HCT116 (cell line): ENCODE measurements around the gene NOC4L. TPM values are rescaled to one million over a fixed set of nuclear protein-coding genes. Genes with fewer than 3 reads are reported as not detected.

ENCODE experiments used
- ATAC-seq: fragments of 200-7000 bp; cut with Tn5 transposase; 2 replicates; pipeline ENCODE4 v1.9.1; 2020; ENCODE audit warnings: mild to moderate bottlenecking, moderate library complexity
- BruUV-seq: library from RNA; stranded (reverse); fragments of 400-500 nt; replicated peaks from 2 replicates; lab custom pipeline; 2021; lab: Mats Ljungman, UMichigan
- CTCF ChIA-PET: fragments of 300-600 bp; sonication (Branson Sonifier 250); formaldehyde crosslinking; loops from one replicate; lab custom pipeline; 2021; ENCODE audit warnings: antibody characterized with exemption; lab: Charles Lee
- POLR2A ChIA-PET: fragments of 300-600, 350-600 bp; sonication (Branson Sonifier 250); formaldehyde crosslinking; loops from one replicate; lab custom pipeline; 2021; ENCODE audit warnings: antibody characterized with exemption; lab: Charles Lee
- RAD21 ChIA-PET, 2 experiments: fragments of 300-600 bp; sonication (Branson Sonifier 250); formaldehyde crosslinking; loops; one replicate each; lab custom pipeline; 2023; ENCODE audit warnings: low total read pairs in 2 of 2; ENCODE audit not compliant: uncharacterized antibody in 2 of 2, unreplicated experiment in 2 of 2, low non-redundant PET in 1 of 2; lab: Charles Lee
- DNase-seq: peaks from one replicate; pipeline ENCODE4 v3.0.0-alpha.2; 2010; ENCODE audit warnings: low read depth, low spot score
- H2AFZ ChIP-seq: fragments of 200-600 bp; shearing (Covaris generic), sonication (generic); 2 replicates; pipeline ENCODE4 v1.6.1; 2017; ENCODE audit warnings: low read depth, mixed run types, mixed read lengths, antibody characterized with exemption, low read length; ENCODE audit not compliant: poor library complexity, severe bottlenecking
- H3K27ac ChIP-seq: 2 replicates; pipeline ENCODE4 v1.5.1; 2012; ENCODE audit warnings: low read depth, low read length
- H3K27me3 ChIP-seq: fragments of 200-600 bp; sonication (generic); 2 replicates; pipeline ENCODE4 v1.6.1; 2016; ENCODE audit warnings: mixed run types, low read length, mixed read lengths; ENCODE audit not compliant: insufficient read depth
- H3K36me3 ChIP-seq, 2 experiments: fragments of 200-500 bp in 1 of 2; fragments of 200-600 bp in 1 of 2; sonication (Bioruptor generic) in 1 of 2; sonication (generic) in 1 of 2; 2 replicates each; pipeline versions ENCODE4 v1.5.1 to v1.6.1; 2014 to 2016; ENCODE audit warnings: low read length in 2 of 2, inconsistent platforms in 1 of 2, mixed read lengths in 1 of 2, mixed run types in 1 of 2; ENCODE audit not compliant: insufficient read depth in 2 of 2, control insufficient read depth in 1 of 2
- H3K4me1 ChIP-seq, 2 experiments: fragments of 200-600 bp in 1 of 2; sonication (generic) in 1 of 2; 2 replicates each; pipeline versions ENCODE4 v1.5.1 to v1.6.1; 2012 to 2017; ENCODE audit warnings: low read length in 2 of 2, inconsistent platforms in 1 of 2, mild to moderate bottlenecking in 1 of 2, mixed read lengths in 1 of 2, mixed run types in 1 of 2, moderate library complexity in 1 of 2; ENCODE audit not compliant: insufficient read depth in 2 of 2, control insufficient read depth in 1 of 2
- H3K4me2 ChIP-seq: fragments of 200-600 bp; sonication (generic); 2 replicates; pipeline ENCODE4 v1.6.1; 2017; ENCODE audit warnings: mixed run types, low read length, mixed read lengths
- H3K4me3 ChIP-seq, 2 experiments: fragments of 200-600 bp in 1 of 2; sonication (generic) in 1 of 2; replicated peaks in 1 of 2; 2 replicates each; pipeline ENCODE4 v1.5.1; 2011 to 2016; ENCODE audit warnings: low read length in 2 of 2, control low read depth in 1 of 2, low read depth in 1 of 2, mild to moderate bottlenecking in 1 of 2, mixed read lengths in 1 of 2, mixed run types in 1 of 2
- H3K79me2 ChIP-seq: fragments of 200-600 bp; sonication (generic); 2 replicates; pipeline ENCODE4 v1.6.1; 2017; ENCODE audit warnings: mild to moderate bottlenecking, mixed run types, low read length, moderate library complexity, mixed read lengths; ENCODE audit not compliant: insufficient read depth
- H3K9ac ChIP-seq: fragments of 200-600 bp; sonication (generic); 2 replicates; pipeline ENCODE4 v1.6.1; 2016; ENCODE audit warnings: low read length, mixed read lengths
- H3K9me2 ChIP-seq: fragments of 200-600 bp; sonication (generic), shearing (Covaris generic); 2 replicates; pipeline ENCODE4 v1.6.1; 2017; ENCODE audit warnings: mixed run types, mild to moderate bottlenecking, moderate library complexity; ENCODE audit not compliant: insufficient read depth
- H3K9me3 ChIP-seq, 2 experiments: fragments of 200-500 bp in 1 of 2; fragments of 200-600 bp in 1 of 2; sonication (Bioruptor generic) in 1 of 2; sonication (generic) in 1 of 2; 2 replicates each; pipeline ENCODE4 v1.6.1; 2014 to 2017; ENCODE audit warnings: low read length in 2 of 2, mixed read lengths in 2 of 2, inconsistent platforms in 1 of 2, low read depth in 1 of 2, mild to moderate bottlenecking in 1 of 2, mixed run types in 1 of 2, moderate library complexity in 1 of 2; ENCODE audit not compliant: control insufficient read depth in 1 of 2, insufficient read depth in 1 of 2
- H4K20me1 ChIP-seq: fragments of 200-600 bp; sonication (generic), shearing (Covaris generic); 2 replicates; pipeline ENCODE4 v1.6.1; 2017; ENCODE audit warnings: mixed run types, mild to moderate bottlenecking, moderate library complexity; ENCODE audit not compliant: insufficient read depth
- ATF3 ChIP-seq: IDR thresholded peaks from 2 replicates; pipeline ENCODE4 v1.6.1; 2012
- CBX3 ChIP-seq: IDR thresholded peaks from 2 replicates; pipeline ENCODE4 v1.6.1; 2012; ENCODE audit warnings: low read depth
- CEBPB ChIP-seq: IDR thresholded peaks from 2 replicates; pipeline ENCODE4 v1.6.1; 2012; ENCODE audit warnings: low read depth
- CTCF ChIP-seq, 3 experiments: fragments of 200-600 bp in 1 of 3; sonication (generic) in 1 of 3; IDR thresholded peaks in 2 of 3; conservative IDR thresholded peaks in 1 of 3; 2 replicates each; pipeline ENCODE4 v1.5.1; 2012 to 2017; ENCODE audit warnings: low read depth in 2 of 3, low read length in 2 of 3, antibody characterized with exemption in 1 of 3, borderline replicate concordance in 1 of 3, control low read depth in 1 of 3, mild to moderate bottlenecking in 1 of 3, mixed read lengths in 1 of 3, mixed run types in 1 of 3, moderate library complexity in 1 of 3; ENCODE audit not compliant: insufficient read depth in 1 of 3
- EGR1 ChIP-seq: IDR thresholded peaks from 2 replicates; pipeline ENCODE4 v1.6.1; 2012; ENCODE audit warnings: low read depth
- ELF1 ChIP-seq: IDR thresholded peaks from 2 replicates; pipeline ENCODE4 v1.6.1; 2012; ENCODE audit warnings: low read depth, borderline replicate concordance
- EZH2 ChIP-seq: fragments of 200-600 bp; sonication (generic); IDR thresholded peaks from 2 replicates; pipeline ENCODE4 v1.6.1; 2017; ENCODE audit warnings: antibody characterized with exemption, mixed run types
- EZH2phosphoT487 ChIP-seq: fragments of 200-600 bp; IDR thresholded peaks from 2 replicates; pipeline ENCODE4 v1.6.1; 2018; ENCODE audit warnings: antibody characterized with exemption, borderline replicate concordance
- FOSL1 ChIP-seq: IDR thresholded peaks from 2 replicates; pipeline ENCODE4 v1.6.1; 2012; ENCODE audit warnings: low read depth
- JUND ChIP-seq: IDR thresholded peaks from 2 replicates; pipeline ENCODE4 v1.6.1; 2012
- MAX ChIP-seq: IDR thresholded peaks from 2 replicates; pipeline ENCODE4 v1.6.1; 2012
- POLR2A ChIP-seq: IDR thresholded peaks from 2 replicates; pipeline ENCODE4 v1.7.0; 2011; ENCODE audit warnings: borderline replicate concordance; ENCODE audit not compliant: insufficient read depth, insufficient read length; ENCODE audit errors: extremely low read depth
- POLR2AphosphoS5 ChIP-seq: IDR thresholded peaks from 2 replicates; pipeline ENCODE4 v1.6.1; 2011; ENCODE audit warnings: mild to moderate bottlenecking, low read depth, low read length, moderate library complexity
- RAD21 ChIP-seq: IDR thresholded peaks from 2 replicates; pipeline ENCODE4 v1.6.1; 2012; ENCODE audit warnings: low read depth, mild to moderate bottlenecking
- SIN3A ChIP-seq: IDR thresholded peaks from 2 replicates; pipeline ENCODE4 v1.6.1; 2012; ENCODE audit warnings: low read depth
- TCF7L2 ChIP-seq: IDR thresholded peaks from 2 replicates; pipeline ENCODE4 v1.7.0; 2011; ENCODE audit warnings: borderline replicate concordance, inconsistent platforms; ENCODE audit not compliant: insufficient read depth, insufficient read length; ENCODE audit errors: extremely low read depth
- YY1 ChIP-seq: IDR thresholded peaks from 2 replicates; pipeline ENCODE4 v1.6.1; 2011; ENCODE audit warnings: low read length, low read depth, moderate library complexity, mild to moderate bottlenecking; ENCODE audit not compliant: insufficient replicate concordance; ENCODE audit errors: extremely low read depth
- ZBTB33 ChIP-seq: IDR thresholded peaks from 2 replicates; pipeline ENCODE4 v1.6.1; 2011; ENCODE audit warnings: mild to moderate bottlenecking, low read length, moderate library complexity; ENCODE audit not compliant: insufficient replicate concordance; ENCODE audit errors: extremely low read depth
- ZFX ChIP-seq: fragments of 450-650 bp; IDR thresholded peaks from 2 replicates; pipeline ENCODE4 v1.6.1; 2017
- ZNF274 ChIP-seq: fragments of 200-500 bp; sonication (Bioruptor generic); IDR thresholded peaks from 2 replicates; pipeline ENCODE4 v1.6.1; 2014; ENCODE audit warnings: mild to moderate bottlenecking, low read depth, low read length, inconsistent platforms
- intact Hi-C: fragments of 100-400 bp; cut with micrococcal nuclease; formaldehyde crosslinking; loops from 2 replicates; pipeline ENCODE4 v1.10.0; 2022
- total RNA-seq: library from RNA; stranded (reverse); gene quantifications from one replicate; pipeline ENCODE4 v1.2.1, GENCODE V29; 2021; ENCODE audit not compliant: unreplicated experiment

Gene NOC4L
- total RNA-seq, 1 experiment from 2014 or later: 47.6 TPM

- Histone ChIP-seq H2AFZ (no peak overlapping the region), H3K4me2 (no peak overlapping the region), H3K27me3 (no peaks in the 10 kb centered on the region)
- TF ChIP-seq ZNF274: no peak
- no peak for TF ChIP-seq TCF7L2
- TF ChIP-seq RAD21: no peak
- no peak for TF ChIP-seq FOSL1
- no peak for TF ChIP-seq SIN3A
- no peak for TF ChIP-seq MAX
- TF ChIP-seq EGR1: no peak
- TF ChIP-seq POLR2AphosphoS5: no peak
- TF ChIP-seq CBX3: no peak
- TF ChIP-seq EZH2: no peak
- no peak for TF ChIP-seq CEBPB
- TF ChIP-seq ELF1: no peak
- TF ChIP-seq YY1: no peak
- no peak for TF ChIP-seq EZH2phosphoT487
- TF ChIP-seq CTCF (IDR thresholded peaks at IDR 0.05 in 2 of 3, conservative IDR thresholded peaks at IDR 0.05 in 1 of 3; ENCODE audit: borderline replicate concordance in 1 of 3, insufficient read depth in 1 of 3, low read depth in 2 of 3, low read length in 2 of 3): no peak
- no peak for TF ChIP-seq POLR2A
- TF ChIP-seq ATF3: no peak
- TF ChIP-seq JUND: no peak
- TF ChIP-seq ZFX: no peak
- TF ChIP-seq ZBTB33: no peak
- TF ChIP-seq, all 23 proteins: peak for 0
- peaks cover 0 to 12% of the 10 kb centered on the region in 2 experiments; a peak in 2 of 4 replicates for H3K36me3 ChIP-seq
- no peak overlapping the region for H3K9ac ChIP-seq
- peaks cover 0 to 4% of the 10 kb centered on the region in 2 experiments; a peak in 1 of 4 replicates for H3K9me3 ChIP-seq
- intact Hi-C loops: loop anchor here (5.0 kb wide), 2 partner anchors 370 to 465 kb away; partner anchors contain the start of gene P2RX2
- ChIA-PET RAD21 (interaction anchor here in 1 of 2 experiments (0.7 kb wide), 1 partner anchor 11 kb away, joined by 4 read pairs; no protein-coding TSS in a partner anchor), CTCF (interaction anchor here (1.4 kb wide), 1 partner anchor 263 kb away, joined by 5 read pairs; no protein-coding TSS in a partner anchor), POLR2A (no interaction called here)
- BruUV-seq: no TSS peak
- no peak for ATAC-seq
- no peak overlapping the region for H3K4me3 ChIP-seq
- peaks cover 12% of the 10 kb centered on the region for H3K79me2 ChIP-seq
- H3K9me2 ChIP-seq: no peaks in the 10 kb centered on the region
- H3K27ac ChIP-seq: no peak overlapping the region
- H3K4me1 ChIP-seq: no peaks in the 10 kb centered on the region
- H4K20me1 ChIP-seq: no peaks in the 10 kb centered on the region
- DNase-seq: no peak
These were observed 7.6 kb downstream of the NOC4L start for GRCh38 chr12:132151766-132152410.
